Sigmoid colon (tissue), 7 donors: Measurements from ENCODE around the gene ETAA1. TPM values are rescaled to one million over a fixed set of nuclear protein-coding genes. Genes with fewer than 3 reads are reported as not detected.
A peak's percentile ranks its signal among the peaks of the same experiment; 100 is the strongest.

Experiments
- DNase-seq: peaks from one replicate; pipeline ENCODE4 v3.0.0-alpha.2; 2019
- H3K27ac ChIP-seq, 4 donors: fragments of 200-600 bp; sonication (generic); one replicate each; pipeline ENCODE4 v1.5.1; 2016 to 2019; ENCODE audit warnings: mild to moderate bottlenecking in 1 of 4
- H3K27me3 ChIP-seq, 3 donors: fragments of 200-600 bp; sonication (generic); one replicate each; pipeline ENCODE4 v1.5.1; 2019; ENCODE audit warnings: mild to moderate bottlenecking in 1 of 3
- H3K36me3 ChIP-seq, 4 donors: fragments of 200-600 bp; sonication (generic); one replicate each; pipeline ENCODE4 v1.5.1; 2016 to 2019
- H3K4me1 ChIP-seq, 4 donors: fragments of 200-600 bp; sonication (generic); one replicate each; pipeline ENCODE4 v1.5.1; 2017 to 2019
- H3K4me3 ChIP-seq, 4 donors: fragments of 200-600 bp; sonication (generic); one replicate each; pipeline ENCODE4 v1.5.1; 2017 to 2019; ENCODE audit warnings: mild to moderate bottlenecking in 2 of 4, moderate library complexity in 1 of 4
- H3K9me3 ChIP-seq, 4 donors: fragments of 200-600 bp in 3 of 4; sonication (generic) in 3 of 4; one replicate each; pipeline versions ENCODE4 v1.5.1 to v1.6.1; 2013 to 2019
- EP300 ChIP-seq, 4 donors: sonication (generic); formaldehyde crosslinking; IDR thresholded peaks; one replicate each; pipeline ENCODE4 v1.6.1; 2017; ENCODE audit warnings: antibody characterized with exemption in 4 of 4
- POLR2A ChIP-seq, 2 donors: fragments of 450-650 bp; IDR thresholded peaks; one replicate each; pipeline ENCODE4 v1.6.1; 2016; ENCODE audit warnings: antibody characterized with exemption in 2 of 2, mild to moderate bottlenecking in 2 of 2, moderate library complexity in 2 of 2
- POLR2AphosphoS5 ChIP-seq, 4 donors: sonication (generic); formaldehyde crosslinking; IDR thresholded peaks; one replicate each; pipeline ENCODE4 v1.6.1; 2017; ENCODE audit warnings: antibody characterized with exemption in 4 of 4
- WGBS, 2 donors: extraction: QIAGEN DNeasy Blood & Tissue Kit; methylation state at CpG; one replicate each; pipeline ENCODE4 v1.1.7; 2013; 5-methylcytosine and 5-hydroxymethylcytosine counted together
- intact Hi-C: fragments of 100-400 bp; cut with DNase I; formaldehyde crosslinking; loops from one replicate; pipeline ENCODE4 v1.15.1; 2023
- polyA plus RNA-seq, 3 donors: library from polyadenylated mRNA; stranded (reverse); fragments of 200-250 nt; gene quantifications; one replicate each; pipeline ENCODE4 v1.2.3, GENCODE V29; 2013
- total RNA-seq, 4 donors: library from RNA; depleted of rRNA; stranded (reverse); fragments of >200 nt; gene quantifications; one replicate each; pipeline ENCODE4 v1.1.0, GENCODE V29; 2016
- TF ChIP-seq, protein P1 (sequence below), 4 experiments: fragments of 450-650 bp in 3 of 4; fragments of 200-600 bp in 1 of 4; IDR thresholded peaks; one replicate each; pipeline ENCODE4 v1.5.1; 2016 to 2019; ENCODE audit warnings: antibody characterized with exemption in 4 of 4, mild to moderate bottlenecking in 3 of 4, moderate library complexity in 2 of 4
- donor health status: healthy with polysubstance abuse.
- donor health status: Bipolar disorder and iron deficiency.
- donor health status: healthy.

ETAA1 gene
- total and polyA plus RNA-seq, 7 donors, result 3.0 to 20.0 (median 12.1) TPM

DNA sequence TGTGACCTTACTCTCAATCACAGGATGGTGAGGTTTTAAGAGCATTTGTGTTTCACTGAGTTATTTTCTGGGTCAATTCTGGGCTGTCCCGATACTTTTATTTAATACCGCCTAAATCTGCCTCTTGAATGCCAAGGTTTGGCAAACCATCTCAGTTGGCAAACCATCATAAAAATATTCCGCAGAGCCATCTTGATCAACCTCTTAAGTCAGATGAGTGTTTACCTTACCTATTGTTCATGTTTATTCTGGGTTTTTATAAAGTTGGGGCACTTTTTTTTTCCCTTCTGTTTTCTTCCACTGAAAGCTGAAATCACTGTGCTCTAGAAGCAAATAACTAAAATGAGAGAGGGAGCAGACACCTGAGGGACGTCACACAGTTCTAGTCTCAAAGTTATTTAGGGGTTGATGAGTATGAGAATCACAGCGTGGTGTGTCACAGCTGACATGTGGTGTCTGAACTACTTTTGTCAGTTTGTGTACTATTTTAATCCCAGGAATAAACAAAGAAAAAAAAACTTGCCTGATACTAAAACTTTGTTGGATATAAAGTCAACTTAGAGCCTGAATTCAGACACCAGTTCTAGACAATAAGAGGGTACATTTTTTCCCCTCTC lies 48.6 kb downstream of the ETAA1 start:
- Histone ChIP-seq H3K4me3 (no peak overlapping the region), H3K27me3 (no peaks in the 10 kb centered on the region), H3K36me3 (no peaks in the 10 kb centered on the region), H3K27ac (peak overlapping the region in 3 of 4 donors; percentile 29 to 62 (median 49)), H3K9me3 (no peaks in the 10 kb centered on the region), H3K4me1 (peaks cover 0 to 26% (median 19%) of the 10 kb centered on the region in 4 donors)
- 39 to 67% methylated on average over 5 of the region's 5 CpGs for WGBS, 2 donors
- intact Hi-C loops, result no loop called here
- TF ChIP-seq, protein P1, sequence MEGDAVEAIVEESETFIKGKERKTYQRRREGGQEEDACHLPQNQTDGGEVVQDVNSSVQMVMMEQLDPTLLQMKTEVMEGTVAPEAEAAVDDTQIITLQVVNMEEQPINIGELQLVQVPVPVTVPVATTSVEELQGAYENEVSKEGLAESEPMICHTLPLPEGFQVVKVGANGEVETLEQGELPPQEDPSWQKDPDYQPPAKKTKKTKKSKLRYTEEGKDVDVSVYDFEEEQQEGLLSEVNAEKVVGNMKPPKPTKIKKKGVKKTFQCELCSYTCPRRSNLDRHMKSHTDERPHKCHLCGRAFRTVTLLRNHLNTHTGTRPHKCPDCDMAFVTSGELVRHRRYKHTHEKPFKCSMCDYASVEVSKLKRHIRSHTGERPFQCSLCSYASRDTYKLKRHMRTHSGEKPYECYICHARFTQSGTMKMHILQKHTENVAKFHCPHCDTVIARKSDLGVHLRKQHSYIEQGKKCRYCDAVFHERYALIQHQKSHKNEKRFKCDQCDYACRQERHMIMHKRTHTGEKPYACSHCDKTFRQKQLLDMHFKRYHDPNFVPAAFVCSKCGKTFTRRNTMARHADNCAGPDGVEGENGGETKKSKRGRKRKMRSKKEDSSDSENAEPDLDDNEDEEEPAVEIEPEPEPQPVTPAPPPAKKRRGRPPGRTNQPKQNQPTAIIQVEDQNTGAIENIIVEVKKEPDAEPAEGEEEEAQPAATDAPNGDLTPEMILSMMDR (IDR thresholded peaks at IDR 0.05), result no peak
- TF ChIP-seq EP300 (IDR thresholded peaks at IDR 0.05) (no peak), POLR2A (IDR thresholded peaks at IDR 0.05) (no peak), POLR2AphosphoS5 (IDR thresholded peaks at IDR 0.05) (no peak)
- no peak for DNase-seq

DNA sequence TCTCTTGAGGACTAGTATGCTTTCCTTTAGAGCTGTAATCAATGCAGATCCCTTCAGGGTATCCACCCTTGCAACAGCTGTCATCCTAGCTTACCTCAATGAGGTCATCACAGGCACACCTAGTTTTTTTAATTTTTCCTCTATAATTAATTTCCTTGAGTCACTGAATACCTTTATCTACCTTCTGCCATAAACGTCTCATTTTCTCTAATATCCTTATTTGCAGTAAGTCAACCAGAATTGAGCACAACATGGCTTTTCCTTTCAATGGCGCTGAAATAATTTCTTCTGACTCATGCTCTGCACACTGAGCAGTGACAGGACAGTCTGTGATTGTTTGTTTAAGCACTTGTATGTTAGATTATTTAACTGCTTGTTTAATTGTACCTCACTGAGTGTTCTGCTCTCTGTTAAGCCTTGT lies 49.4 kb downstream of the ETAA1 start:
- Histone ChIP-seq H3K4me3 (no peak overlapping the region), H3K27me3 (no peaks in the 10 kb centered on the region), H3K36me3 (no peaks in the 10 kb centered on the region), H3K9me3 (no peaks in the 10 kb centered on the region), H3K4me1 (peaks cover 0 to 26% (median 19%) of the 10 kb centered on the region in 4 donors), H3K27ac (peak overlapping the region in 3 of 4 donors; percentile 29 to 62 (median 49))
- intact Hi-C loops, result no loop called here
- TF ChIP-seq POLR2AphosphoS5 (IDR thresholded peaks at IDR 0.05), result peak in 3 of 4 donors; percentile 22 to 45 (median 35)
- no peak for TF ChIP-seq POLR2A (IDR thresholded peaks at IDR 0.05)
- TF ChIP-seq, protein P1 (IDR thresholded peaks at IDR 0.05), result no peak
- no peak for TF ChIP-seq EP300 (IDR thresholded peaks at IDR 0.05)
- DNase-seq, result no peak
- WGBS, 2 donors, result 12 to 54% methylated on average over 2 of the region's 2 CpGs

DNA sequence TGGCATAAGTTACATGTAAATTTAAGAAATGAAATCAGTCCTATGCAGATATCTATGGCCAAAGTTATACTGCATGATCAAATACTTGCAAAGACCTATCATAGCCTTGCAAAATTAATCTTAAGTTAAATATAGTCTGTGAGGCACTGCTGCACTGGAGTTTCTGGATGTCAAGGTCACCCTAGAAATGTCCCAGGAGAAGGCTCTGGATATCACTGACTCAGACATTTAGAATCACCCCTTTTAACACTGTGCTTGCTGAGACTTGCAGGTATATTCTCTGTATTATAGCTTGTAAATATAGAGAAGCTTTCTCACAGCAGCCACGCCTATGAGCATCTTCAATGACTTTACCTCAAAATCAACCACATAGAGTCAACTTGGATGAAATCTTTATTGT lies 51.5 kb downstream of the ETAA1 start:
- Histone ChIP-seq H3K4me1 (peaks cover 0 to 26% (median 19%) of the 10 kb centered on the region in 4 donors), H3K36me3 (no peaks in the 10 kb centered on the region), H3K27ac (no peak overlapping the region), H3K4me3 (no peak overlapping the region), H3K27me3 (no peaks in the 10 kb centered on the region), H3K9me3 (no peaks in the 10 kb centered on the region)
- TF ChIP-seq, protein P1 (IDR thresholded peaks at IDR 0.05), result no peak
- TF ChIP-seq EP300 (IDR thresholded peaks at IDR 0.05) (no peak), POLR2A (IDR thresholded peaks at IDR 0.05) (no peak), POLR2AphosphoS5 (IDR thresholded peaks at IDR 0.05) (no peak)
- no peak for DNase-seq
- WGBS, 2 donors, result 96 to 97% methylated on average over 1 of the region's 1 CpG
- intact Hi-C loops, result no loop called here

DNA sequence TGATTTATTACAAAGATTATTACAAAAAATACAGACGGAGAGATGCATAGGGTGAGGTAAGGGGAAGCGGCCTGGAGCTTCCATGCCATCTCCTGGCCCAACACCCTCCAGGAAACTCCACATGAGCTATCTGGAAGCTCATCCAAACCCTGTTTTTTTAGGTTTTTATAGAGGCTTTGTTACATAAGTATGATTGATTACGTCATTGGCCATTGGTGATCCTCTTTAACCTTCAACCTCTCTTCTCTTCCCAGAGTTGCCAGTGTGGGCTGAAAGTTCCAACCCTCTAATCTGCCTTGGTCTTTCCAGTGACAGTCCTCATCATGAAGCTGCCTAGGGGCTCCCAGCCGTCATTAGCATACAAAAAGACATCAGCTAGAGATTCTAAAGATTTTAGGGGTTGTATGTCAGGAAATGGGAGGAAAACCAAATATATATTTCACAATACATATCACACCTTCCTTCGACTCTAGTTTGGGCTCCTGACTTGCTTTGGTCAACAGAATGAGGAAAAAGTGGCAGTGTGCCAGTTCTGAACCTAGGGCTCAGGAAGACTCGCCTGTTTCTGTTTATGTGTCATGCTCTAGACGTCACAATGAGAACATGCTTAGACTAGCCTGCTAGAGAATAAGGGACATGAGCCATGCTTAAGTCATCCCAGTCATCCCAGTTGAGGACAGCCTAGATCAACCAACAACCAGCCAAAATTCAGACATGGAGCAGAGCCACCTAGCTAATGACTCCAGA lies 54.1 kb downstream of the ETAA1 start:
- Histone ChIP-seq H3K27me3 (no peaks in the 10 kb centered on the region), H3K4me1 (peaks cover 0 to 17% (median 11%) of the 10 kb centered on the region in 4 donors), H3K27ac (no peak overlapping the region), H3K36me3 (no peaks in the 10 kb centered on the region), H3K9me3 (no peaks in the 10 kb centered on the region), H3K4me3 (no peak overlapping the region)
- DNase-seq, result no peak
- intact Hi-C loops, result no loop called here
- TF ChIP-seq POLR2A (IDR thresholded peaks at IDR 0.05), result no peak
- no peak for TF ChIP-seq POLR2AphosphoS5 (IDR thresholded peaks at IDR 0.05)
- TF ChIP-seq, protein P1 (IDR thresholded peaks at IDR 0.05), result no peak
- TF ChIP-seq EP300 (IDR thresholded peaks at IDR 0.05), result no peak
- 52 to 79% methylated on average over 7 of the region's 7 CpGs for WGBS, 2 donors
